Endothelial cell of umbilical vein (primary cell): ENCODE data around the gene BCL6B. TPM values are rescaled to one million over a fixed set of nuclear protein-coding genes. Genes with fewer than 3 reads are reported as not detected.

Experiments
- BruUV-seq: library from RNA; stranded (reverse); fragments of 400-500 nt; replicated peaks from 2 replicates; lab custom pipeline; 2021; lab: Mats Ljungman, UMichigan
- CTCF ChIA-PET: fragments of 300-600, 350-600 bp; sonication (Branson Sonifier 250); formaldehyde crosslinking; loops from one replicate; lab custom pipeline; 2021; ENCODE audit warnings: antibody characterized with exemption, inconsistent platforms; lab: Charles Lee
- POLR2A ChIA-PET: fragments of 300-600, 350-600 bp; sonication (Branson Sonifier 250); formaldehyde crosslinking; loops from one replicate; lab custom pipeline; 2021; ENCODE audit warnings: antibody characterized with exemption, inconsistent platforms; lab: Charles Lee
- DNase-seq: peaks from one replicate; pipeline ENCODE4 v3.0.0-alpha.2; 2011; ENCODE audit warnings: low read depth, low spot score
- FAIRE-seq: peaks from 2 replicates; lab custom pipeline; 2011; peaks lifted over from hg19 to GRCh38; lab: Jason Lieb, UNC
- H2AFZ ChIP-seq: 2 replicates; pipeline ENCODE4 v1.6.0; 2012; ENCODE audit warnings: low read depth, low read length, control low read depth, inconsistent platforms
- H3K27ac ChIP-seq: 2 replicates; pipeline ENCODE4 v1.5.1; 2011; ENCODE audit warnings: low read depth, mild to moderate bottlenecking, control low read depth, low read length, moderate library complexity; ENCODE audit not compliant: insufficient read depth
- H3K27me3 ChIP-seq, 2 experiments: 2 replicates each; pipeline versions ENCODE4 v1.6.0 to v1.6.1; 2011; ENCODE audit warnings: low read length in 2 of 2, mixed read lengths in 1 of 2; ENCODE audit not compliant: control insufficient read depth in 2 of 2, insufficient read depth in 2 of 2
- H3K36me3 ChIP-seq, 2 experiments: 2 replicates in 1 of 2; 3 replicates in 1 of 2; pipeline ENCODE4 v1.5.1; 2011; ENCODE audit warnings: low read length in 2 of 2, mild to moderate bottlenecking in 1 of 2, moderate library complexity in 1 of 2; ENCODE audit not compliant: control insufficient read depth in 2 of 2, insufficient read depth in 2 of 2; ENCODE audit errors: extremely low read depth in 1 of 2
- H3K4me1 ChIP-seq: 3 replicates; pipeline ENCODE4 v1.5.1; 2011; ENCODE audit warnings: mild to moderate bottlenecking, low read length; ENCODE audit not compliant: control insufficient read depth, insufficient read depth; ENCODE audit errors: extremely low read depth
- H3K4me2 ChIP-seq: 2 replicates; pipeline ENCODE4 v1.6.1; 2011; ENCODE audit warnings: low read length, control low read depth, mixed read lengths; ENCODE audit not compliant: insufficient read depth
- H3K4me3 ChIP-seq, 3 experiments: fragments of 200-600 bp in 1 of 3; sonication (generic), shearing (Covaris generic) in 1 of 3; replicated peaks in 1 of 3; 2 replicates each; pipeline ENCODE4 v1.5.1; 2011 to 2016; ENCODE audit warnings: control low read depth in 3 of 3, low read length in 3 of 3, mild to moderate bottlenecking in 2 of 3, inconsistent platforms in 1 of 3, low read depth in 1 of 3, moderate library complexity in 1 of 3; ENCODE audit not compliant: insufficient read depth in 1 of 3
- H3K79me2 ChIP-seq: 2 replicates; pipeline ENCODE4 v1.6.0; 2012; ENCODE audit warnings: low read length, inconsistent platforms; ENCODE audit not compliant: control insufficient read depth, insufficient read depth
- H3K9ac ChIP-seq: replicated peaks from 2 replicates; pipeline ENCODE3; 2011; ENCODE audit warnings: low read length, control low read depth; ENCODE audit not compliant: insufficient read depth; ENCODE audit errors: extremely low read depth
- H3K9me1 ChIP-seq: replicated peaks from 3 replicates; pipeline ENCODE4 v1.6.0; 2011; ENCODE audit warnings: mild to moderate bottlenecking, low read length; ENCODE audit not compliant: control insufficient read depth, insufficient read depth; ENCODE audit errors: extremely low read depth
- H3K9me3 ChIP-seq: replicated peaks from 2 replicates; pipeline ENCODE4 v1.5.1; 2012; ENCODE audit warnings: low read length, inconsistent platforms; ENCODE audit not compliant: control insufficient read depth, insufficient read depth
- H4K20me1 ChIP-seq: replicated peaks from 2 replicates; pipeline ENCODE3; 2011; ENCODE audit warnings: mild to moderate bottlenecking, low read length; ENCODE audit not compliant: control insufficient read depth, insufficient read depth; ENCODE audit errors: extremely low read depth
- EZH2 ChIP-seq: IDR thresholded peaks from 2 replicates; pipeline ENCODE4 v1.6.1; 2012; ENCODE audit warnings: borderline replicate concordance, low read depth, mild to moderate bottlenecking, moderate library complexity, low read length, inconsistent platforms; ENCODE audit not compliant: severe bottlenecking
- FOS ChIP-seq: IDR thresholded peaks from 2 replicates; pipeline ENCODE4 v1.6.1; 2011; ENCODE audit warnings: mild to moderate bottlenecking, low read length, moderate library complexity, borderline replicate concordance; ENCODE audit not compliant: insufficient read depth
- GATA2 ChIP-seq: IDR thresholded peaks from 2 replicates; pipeline ENCODE4 v1.7.0; 2011; ENCODE audit warnings: low read depth, mild to moderate bottlenecking, moderate library complexity, mixed read lengths, low read length; ENCODE audit not compliant: insufficient read length, insufficient read depth
- JUN ChIP-seq: IDR thresholded peaks from 2 replicates; pipeline ENCODE4 v1.6.1; 2011; ENCODE audit warnings: borderline replicate concordance, low read depth; ENCODE audit not compliant: insufficient read length, insufficient read depth
- MYC ChIP-seq: IDR thresholded peaks from one replicate; pipeline ENCODE4 v1.6.1; 2011; ENCODE audit warnings: mild to moderate bottlenecking, low read depth, low read length
- POLR2AphosphoS5 ChIP-seq: IDR thresholded peaks from 2 replicates; pipeline ENCODE4 v1.6.1; 2012; ENCODE audit warnings: low read depth, mild to moderate bottlenecking, control low read depth, low read length, moderate library complexity; ENCODE audit not compliant: insufficient read depth
- dilution Hi-C: fragments of 300-500 bp; cut with MboI; formaldehyde crosslinking; loops from one replicate; pipeline ENCODE4 v1.15.0; 2019; ENCODE audit warnings: low sequenced_read_pairs; ENCODE audit not compliant: extremely low pct_ligation_motif_present
- intact Hi-C: fragments of 100-400 bp; cut with micrococcal nuclease; formaldehyde crosslinking; loops from one replicate; pipeline ENCODE4 v1.10.0; 2022
- polyA plus RNA-seq, 4 experiments: library from polyadenylated mRNA; depleted of rRNA in 3 of 4; stranded (reverse) in 3 of 4; unstranded in 1 of 4; fragments of >200 nt; gene quantifications; 2 replicates each; pipeline versions ENCODE4 v1.2.1 to v1.2.3, GENCODE V29; 2011 to 2012; ENCODE audit warnings: missing spikeins in 1 of 4
- total RNA-seq: library from RNA; stranded (reverse); gene quantifications from 2 replicates; pipeline ENCODE4 v1.2.3, GENCODE V29; 2021
- TF ChIP-seq, protein P1 (sequence below), 2 donors: IDR thresholded peaks; 1 replicate in 1 of 2; 2 replicates in 1 of 2; pipeline ENCODE4 v1.5.1; 2011; ENCODE audit warnings: low read length in 2 of 2, mild to moderate bottlenecking in 2 of 2, moderate library complexity in 2 of 2, control low read depth in 1 of 2, inconsistent platforms in 1 of 2, low read depth in 1 of 2; ENCODE audit not compliant: insufficient read depth in 1 of 2; ENCODE audit errors: extremely low read depth in 1 of 2

BCL6B gene
- total and polyA plus RNA-seq, 2 donors (not counting 3 experiments of a cell fraction or from before 2014, with no cell fraction given): 93.5 to 160 TPM

DNA sequence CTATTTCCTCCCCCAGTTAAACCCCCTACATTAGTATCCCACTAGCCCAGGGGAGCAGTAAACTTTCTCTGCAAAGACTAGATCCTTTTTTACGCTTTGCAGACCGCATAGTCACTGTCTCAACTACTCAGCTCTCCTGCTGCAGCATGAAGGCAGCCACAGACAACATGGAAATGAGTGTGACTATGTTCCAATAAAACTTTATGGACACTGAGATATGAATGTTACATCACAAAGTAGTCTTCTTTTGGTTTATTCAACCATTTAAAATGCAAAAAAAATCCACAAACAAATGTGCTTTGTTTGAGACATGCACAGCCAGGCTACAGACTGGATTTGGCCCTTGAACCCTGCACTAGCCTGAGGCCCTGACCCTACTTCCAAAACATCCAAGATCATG is 12.3 kb upstream of the BCL6B start:
- Histone ChIP-seq H2AFZ (no peak overlapping the region), H3K9me1 (no peaks in the 10 kb centered on the region), H3K27me3 (no peaks in the 10 kb centered on the region), H3K9me3 (no peaks in the 10 kb centered on the region), H4K20me1 (no peaks in the 10 kb centered on the region), H3K4me3 (no peak overlapping the region), H3K4me2 (peak overlapping the region; percentile 95), H3K4me1 (peaks cover 30% of the 10 kb centered on the region), H3K27ac (no peak overlapping the region), H3K9ac (no peak overlapping the region), H3K36me3 (peaks cover 0 to 6% of the 10 kb centered on the region in 2 experiments), H3K79me2 (peaks cover 56% of the 10 kb centered on the region)
- TF ChIP-seq JUN: no peak
- TF ChIP-seq, protein P1, sequence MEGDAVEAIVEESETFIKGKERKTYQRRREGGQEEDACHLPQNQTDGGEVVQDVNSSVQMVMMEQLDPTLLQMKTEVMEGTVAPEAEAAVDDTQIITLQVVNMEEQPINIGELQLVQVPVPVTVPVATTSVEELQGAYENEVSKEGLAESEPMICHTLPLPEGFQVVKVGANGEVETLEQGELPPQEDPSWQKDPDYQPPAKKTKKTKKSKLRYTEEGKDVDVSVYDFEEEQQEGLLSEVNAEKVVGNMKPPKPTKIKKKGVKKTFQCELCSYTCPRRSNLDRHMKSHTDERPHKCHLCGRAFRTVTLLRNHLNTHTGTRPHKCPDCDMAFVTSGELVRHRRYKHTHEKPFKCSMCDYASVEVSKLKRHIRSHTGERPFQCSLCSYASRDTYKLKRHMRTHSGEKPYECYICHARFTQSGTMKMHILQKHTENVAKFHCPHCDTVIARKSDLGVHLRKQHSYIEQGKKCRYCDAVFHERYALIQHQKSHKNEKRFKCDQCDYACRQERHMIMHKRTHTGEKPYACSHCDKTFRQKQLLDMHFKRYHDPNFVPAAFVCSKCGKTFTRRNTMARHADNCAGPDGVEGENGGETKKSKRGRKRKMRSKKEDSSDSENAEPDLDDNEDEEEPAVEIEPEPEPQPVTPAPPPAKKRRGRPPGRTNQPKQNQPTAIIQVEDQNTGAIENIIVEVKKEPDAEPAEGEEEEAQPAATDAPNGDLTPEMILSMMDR (IDR thresholded peaks at IDR 0.05; ENCODE audit: extremely low read depth in 1 of 2, insufficient read depth in 1 of 2, low read depth in 1 of 2, low read length in 2 of 2): no peak
- no peak for TF ChIP-seq EZH2
- no peak for TF ChIP-seq GATA2
- no peak for TF ChIP-seq POLR2AphosphoS5
- no peak for TF ChIP-seq MYC
- no peak for TF ChIP-seq FOS
- dilution Hi-C loops (no loop called here), intact Hi-C loops (loop anchor here (5.0 kb wide), 1 partner anchor 358 kb away; the partner anchor contains the start of genes C17orf100 and MED31)
- DNase-seq: no peak
- no peak for FAIRE-seq
- CTCF ChIA-PET: interaction anchor here (1.5 to 2.9 kb wide), 2 partner anchors 11 to 99 kb away, joined by 4 to 16 read pairs; partner anchors contain the start of gene BCL6B
- BruUV-seq: no TSS peak
- POLR2A ChIA-PET: no interaction called here
